Adrenal gland (tissue), 12 donors: ENCODE data around the gene THY1. TPM values are rescaled to one million over a fixed set of nuclear protein-coding genes. Genes with fewer than 3 reads are reported as not detected.
A peak's percentile ranks its signal among the peaks of the same experiment; 100 is the strongest.

Experiments used
- DNase-seq, 7 donors: peaks; one replicate each; pipeline ENCODE4 v3.0.0-alpha.2; 2019 to 2020
- H3K27ac ChIP-seq, 5 donors: fragments of 200-600 bp; sonication (generic) in 4 of 5; 1 replicate in 3 of 5; 2 replicates in 2 of 5; pipeline versions ENCODE4 v1.5.1 to v1.8.0; 2016 to 2020; ENCODE audit warnings: mild to moderate bottlenecking in 1 of 5
- H3K27me3 ChIP-seq: fragments of 200-600 bp; 2 replicates; pipeline ENCODE4 v1.8.0; 2021
- H3K36me3 ChIP-seq, 2 donors: fragments of 200-600 bp; replicated peaks in 1 of 2; 1 replicate in 1 of 2; 2 replicates in 1 of 2; pipeline versions ENCODE4 v1.5.1 to v1.8.0; 2018 to 2022
- H3K4me1 ChIP-seq, 2 donors: fragments of 200-600 bp; replicated peaks in 1 of 2; 1 replicate in 1 of 2; 2 replicates in 1 of 2; pipeline versions ENCODE4 v1.5.1 to v1.8.0; 2018 to 2021
- H3K4me3 ChIP-seq, 4 donors: fragments of 200-600 bp; sonication (generic) in 3 of 4; one replicate each; pipeline ENCODE4 v1.5.1; 2016 to 2018
- H3K9me3 ChIP-seq, 3 donors: fragments of 200-600 bp; sonication (generic) in 1 of 3; replicated peaks in 1 of 3; 1 replicate in 2 of 3; 2 replicates in 1 of 3; pipeline versions ENCODE4 v1.5.1 to v1.8.0; 2016 to 2021
- POLR2A ChIP-seq, 2 donors: fragments of 450-650 bp; IDR thresholded peaks; one replicate each; pipeline ENCODE4 v1.6.1; 2017; ENCODE audit warnings: antibody characterized with exemption in 2 of 2, mild to moderate bottlenecking in 2 of 2, moderate library complexity in 1 of 2
- WGBS, 4 donors: extraction: QIAGEN DNeasy Blood & Tissue Kit in 2 of 4; methylation state at CpG; one replicate each; pipeline versions ENCODE4 v1.1.5 to v1.1.7; 2013 to 2017; 5-methylcytosine and 5-hydroxymethylcytosine counted together
- intact Hi-C, 2 donors: fragments of 100-400 bp; cut with DNase I; formaldehyde crosslinking; loops; one replicate each; pipeline versions ENCODE4 v1.14.1 to v1.15.0; 2022 to 2023
- polyA plus RNA-seq, 3 donors: library from polyadenylated mRNA; stranded (reverse); fragments of 200-250 nt in 2 of 3; fragments of 350-450 nt in 1 of 3; fragmentation: Illumina TruSeq in 1 of 3; extraction: RNeasy Lipid Tissue Mini Kit (QIAGEN cat#74804) in 1 of 3; gene quantifications; one replicate each; pipeline ENCODE4 v1.2.3, GENCODE V29; 2013 to 2014
- total RNA-seq, 9 donors: library from RNA; depleted of rRNA in 4 of 9; stranded (reverse); fragments of >200 nt in 4 of 9; fragments of 120-200 nt in 1 of 9; fragmentation: NEBNext Ultra II Directional in 1 of 9; extraction: Animal tissue kit (Norgen Biotek cat#: 25700) in 1 of 9; gene quantifications; one replicate each; pipeline versions ENCODE4 v1.1.0 to v1.2.4, GENCODE V29; 2013 to 2023
- TF ChIP-seq, protein P1 (sequence below), 6 experiments: fragments of 450-650 bp in 4 of 6; fragments of 200-600 bp in 2 of 6; sonication (generic) in 1 of 6; IDR thresholded peaks; 1 replicate in 5 of 6; 2 replicates in 1 of 6; pipeline versions ENCODE4 v1.5.1 to v1.8.0; 2016 to 2021; ENCODE audit warnings: antibody characterized with exemption in 6 of 6, mild to moderate bottlenecking in 2 of 6, moderate library complexity in 1 of 6
- donor health status: healthy with polysubstance abuse.
- donor health status: Bipolar disorder and iron deficiency.
- donor health status: DM: yes; HTN: yes; CAD: no.
- donor health status: DM: no; HTN: no; CAD: no.
- donor health status: DM: no; HTN: no; CAD: no.
- donor health status: DM: yes; HTN: yes; CAD: no.

The THY1 gene
- total and polyA plus RNA-seq, 12 donors = 4.5 to 38.7 (median 18.2) TPM

- H3K4me3 ChIP-seq = no peak overlapping the region
- 88 to 94% (median 91%) methylated on average over 16 to 26 of the region's 26 CpGs for WGBS, 4 donors
- H3K4me1 ChIP-seq = peaks cover 58 to 72% of the 10 kb centered on the region in 2 donors
- peak in 1 of 7 donors; percentile 32 for DNase-seq
- no peaks in the 10 kb centered on the region for H3K27me3 ChIP-seq
- H3K36me3 ChIP-seq = no peaks in the 10 kb centered on the region
- no peaks in the 10 kb centered on the region for H3K9me3 ChIP-seq
- TF ChIP-seq, protein P1, sequence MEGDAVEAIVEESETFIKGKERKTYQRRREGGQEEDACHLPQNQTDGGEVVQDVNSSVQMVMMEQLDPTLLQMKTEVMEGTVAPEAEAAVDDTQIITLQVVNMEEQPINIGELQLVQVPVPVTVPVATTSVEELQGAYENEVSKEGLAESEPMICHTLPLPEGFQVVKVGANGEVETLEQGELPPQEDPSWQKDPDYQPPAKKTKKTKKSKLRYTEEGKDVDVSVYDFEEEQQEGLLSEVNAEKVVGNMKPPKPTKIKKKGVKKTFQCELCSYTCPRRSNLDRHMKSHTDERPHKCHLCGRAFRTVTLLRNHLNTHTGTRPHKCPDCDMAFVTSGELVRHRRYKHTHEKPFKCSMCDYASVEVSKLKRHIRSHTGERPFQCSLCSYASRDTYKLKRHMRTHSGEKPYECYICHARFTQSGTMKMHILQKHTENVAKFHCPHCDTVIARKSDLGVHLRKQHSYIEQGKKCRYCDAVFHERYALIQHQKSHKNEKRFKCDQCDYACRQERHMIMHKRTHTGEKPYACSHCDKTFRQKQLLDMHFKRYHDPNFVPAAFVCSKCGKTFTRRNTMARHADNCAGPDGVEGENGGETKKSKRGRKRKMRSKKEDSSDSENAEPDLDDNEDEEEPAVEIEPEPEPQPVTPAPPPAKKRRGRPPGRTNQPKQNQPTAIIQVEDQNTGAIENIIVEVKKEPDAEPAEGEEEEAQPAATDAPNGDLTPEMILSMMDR (IDR thresholded peaks at IDR 0.05) = no peak
- no peak for TF ChIP-seq POLR2A (IDR thresholded peaks at IDR 0.05)
- intact Hi-C loops = loop anchor here in 1 of 2 donors (2.0 to 5.0 kb wide), 2 partner anchors 16 to 100 kb away; no protein-coding TSS in a partner anchor
- peak overlapping the region in 3 of 5 donors; percentile 45 to 89 (median 72) for H3K27ac ChIP-seq
Observed at GRCh38 chr11:119372260-119373058, 50.5 kb downstream of the THY1 start.

GRCh38 chr11:119371778-119372182 lies 51.2 kb downstream of the THY1 start:
- Histone ChIP-seq H3K27ac (peak overlapping the region in 3 of 5 donors; percentile 69 to 89 (median 72)), H3K4me1 (peaks cover 58 to 72% of the 10 kb centered on the region in 2 donors), H3K4me3 (no peak overlapping the region), H3K36me3 (no peaks in the 10 kb centered on the region), H3K9me3 (no peaks in the 10 kb centered on the region), H3K27me3 (no peaks in the 10 kb centered on the region)
- peak in 1 of 2 donors; percentile 55 for TF ChIP-seq POLR2A (IDR thresholded peaks at IDR 0.05)
- TF ChIP-seq, protein P1 (IDR thresholded peaks at IDR 0.05) = peak in 5 of 6 experiments; percentile 39 to 56 (median 41)
- peak in 6 of 7 donors; percentile 62 to 84 (median 78) for DNase-seq
- WGBS, 4 donors = 47 to 62% (median 50%) methylated on average over 6 to 8 of the region's 8 CpGs
- intact Hi-C loops = loop anchor here in 1 of 2 donors (2.0 to 5.0 kb wide), 2 partner anchors 15 to 101 kb away; no protein-coding TSS in a partner anchor

DNA sequence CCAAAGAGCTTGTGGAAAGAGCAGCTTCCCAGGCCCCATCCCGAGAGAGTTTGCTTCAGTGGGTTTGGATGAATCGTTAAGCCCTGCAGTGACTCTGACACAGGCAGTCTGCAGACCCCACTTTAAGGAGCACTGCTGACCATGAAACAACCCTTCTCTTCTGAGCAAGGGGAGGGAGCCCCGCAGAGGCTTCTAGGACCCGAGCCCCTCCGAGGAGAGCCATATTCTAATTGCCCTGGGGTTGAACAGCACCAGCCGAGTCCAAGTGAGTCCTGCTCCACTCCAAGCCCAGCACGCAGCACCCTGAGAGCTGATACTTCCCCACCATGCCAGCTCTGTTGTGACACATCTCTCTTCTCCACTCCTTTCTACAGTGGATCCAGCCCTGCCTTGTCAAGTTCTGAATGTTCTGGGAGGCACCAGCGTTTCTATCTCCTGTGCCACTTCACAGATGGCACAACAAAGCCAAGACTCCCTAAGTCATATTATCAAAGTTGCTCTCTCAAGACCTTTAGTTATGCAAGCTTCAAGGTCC lies 51.8 kb downstream of the THY1 start:
- no peaks in the 10 kb centered on the region for H3K9me3 ChIP-seq
- WGBS, 4 donors = 72 to 81% (median 78%) methylated on average over 4 to 8 of the region's 8 CpGs
- TF ChIP-seq POLR2A (IDR thresholded peaks at IDR 0.05) = no peak
- TF ChIP-seq, protein P1 (IDR thresholded peaks at IDR 0.05) = no peak
- intact Hi-C loops = loop anchor here in 1 of 2 donors (5.0 kb wide), 1 partner anchor 101 kb away; no protein-coding TSS in a partner anchor
- peak in 1 of 7 donors; percentile 22 for DNase-seq
- peak overlapping the region; percentile 7 to 89 (median 69) for H3K27ac ChIP-seq
- H3K27me3 ChIP-seq = no peaks in the 10 kb centered on the region
- no peak overlapping the region for H3K4me3 ChIP-seq
- no peaks in the 10 kb centered on the region for H3K36me3 ChIP-seq
- peaks cover 53 to 65% of the 10 kb centered on the region in 2 donors for H3K4me1 ChIP-seq

DNA sequence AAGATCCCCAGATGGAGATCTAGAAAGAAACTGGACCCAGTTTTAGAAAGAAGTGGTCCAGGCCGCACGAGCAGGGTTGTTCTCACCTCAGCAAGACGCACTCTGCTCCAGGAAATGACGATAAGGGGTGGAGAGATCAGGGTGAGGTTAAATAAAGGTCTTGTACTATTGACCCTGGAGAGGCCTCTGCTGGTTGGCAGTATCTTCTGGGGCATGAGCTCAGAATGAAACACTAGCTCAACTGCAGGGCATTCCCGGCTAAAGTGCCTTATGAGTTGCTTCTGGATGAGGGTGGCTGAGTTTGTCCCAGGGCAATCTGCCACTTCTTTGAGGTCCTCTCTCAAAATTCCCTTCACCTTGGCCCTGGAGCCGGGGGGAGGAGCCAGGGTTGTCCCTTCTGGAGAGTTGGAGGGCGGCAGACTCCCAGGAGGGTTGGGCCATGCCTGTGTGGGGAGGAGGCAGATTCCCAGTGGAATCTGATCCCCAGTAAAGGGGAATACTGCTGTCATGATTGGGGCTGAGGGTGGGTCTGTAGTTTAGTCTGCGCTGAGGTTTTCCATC lies 52.4 kb downstream of the THY1 start:
- peak overlapping the region in 4 of 5 donors; percentile 36 to 89 (median 70) for H3K27ac ChIP-seq
- intact Hi-C loops = loop anchor here in 1 of 2 donors (5.0 kb wide), 1 partner anchor 102 kb away; no protein-coding TSS in a partner anchor
- TF ChIP-seq, protein P1 (IDR thresholded peaks at IDR 0.05) = no peak
- TF ChIP-seq POLR2A (IDR thresholded peaks at IDR 0.05) = peak in 1 of 2 donors; percentile 51
- H3K4me1 ChIP-seq = peaks cover 48 to 60% of the 10 kb centered on the region in 2 donors
- peak in 6 of 7 donors; percentile 50 to 78 (median 70) for DNase-seq
- no peaks in the 10 kb centered on the region for H3K36me3 ChIP-seq
- no peaks in the 10 kb centered on the region for H3K27me3 ChIP-seq
- H3K9me3 ChIP-seq = no peaks in the 10 kb centered on the region
- 38 to 45% (median 42%) methylated on average over 5 to 8 of the region's 8 CpGs for WGBS, 4 donors
- H3K4me3 ChIP-seq = no peak overlapping the region
